Stimulated activated naive CD8-positive, alpha-beta T cell treated with anti-CD3 and anti-CD28 coated beads, Interleukin-15, Interleukin-2, amounts not matched to agents 100 U/mL and 50 U/mL, for 24 hours (primary cell): ENCODE data around the gene EGFL8.

Experiments
- ATAC-seq: fragments of 150-1000 bp; cut with Tn5 transposase; one replicate; pipeline ENCODE4 v1.10.0; 2021
- DNase-seq: peaks from one replicate; pipeline ENCODE4 v3.0.0; 2021

The EGFL8 gene

DNA sequence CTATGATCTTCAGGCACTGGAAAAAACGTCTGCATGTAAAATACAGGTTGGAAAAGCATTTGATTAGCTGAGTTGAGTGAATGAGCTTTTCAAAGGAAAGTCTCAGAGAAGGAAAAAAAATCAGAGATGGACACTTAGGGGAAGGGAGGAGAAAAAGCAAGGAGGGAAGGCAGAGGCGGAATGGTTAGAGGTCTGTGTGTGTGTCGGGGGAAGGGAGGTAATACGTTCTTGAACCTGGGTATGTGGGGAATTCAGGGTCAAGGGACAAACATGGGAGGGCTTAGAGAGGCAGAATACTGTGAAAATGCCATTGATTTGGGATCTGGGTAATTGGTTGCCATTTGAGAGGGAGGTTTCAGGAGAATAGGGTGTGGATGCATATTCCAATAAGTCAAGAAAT lies 17.7 kb upstream of the EGFL8 start:
- DNase-seq (no peak), ATAC-seq (no peak)

DNA sequence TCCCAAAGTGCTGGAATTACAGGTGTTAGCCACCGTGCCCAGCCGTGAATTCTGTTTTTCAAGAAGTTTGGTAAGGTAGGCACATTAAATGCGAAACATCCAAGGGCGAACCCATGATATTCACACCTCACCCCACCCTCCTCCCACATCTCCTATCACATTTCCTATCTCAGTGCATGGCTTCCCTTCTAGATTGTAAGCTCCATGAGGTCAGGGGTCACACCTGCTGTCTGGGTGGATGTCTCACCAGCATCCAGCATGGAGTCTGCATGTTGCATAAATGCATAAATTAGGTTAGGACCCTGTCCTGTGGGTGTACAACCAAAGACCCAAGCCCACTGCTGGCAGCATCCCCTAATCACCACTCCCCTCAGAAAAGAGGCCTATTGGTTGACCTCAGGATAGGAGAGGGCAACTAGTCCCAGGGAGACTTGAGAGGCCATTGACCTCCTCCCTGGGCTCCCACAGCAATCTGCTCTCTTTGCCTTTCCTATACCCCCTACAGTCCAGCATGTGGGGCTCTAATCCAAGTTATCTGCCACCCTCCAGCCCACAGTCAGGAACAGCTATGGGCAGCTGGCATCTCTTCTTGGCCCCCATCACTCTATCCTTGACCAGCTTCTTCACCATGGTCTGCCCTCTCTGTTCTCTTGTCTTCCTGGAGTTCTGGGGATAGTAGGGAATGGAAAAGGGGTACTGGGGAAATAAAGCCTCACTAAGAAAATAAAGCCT lies 16.8 kb upstream of the EGFL8 start:
- no peak for DNase-seq
- ATAC-seq: no peak

DNA sequence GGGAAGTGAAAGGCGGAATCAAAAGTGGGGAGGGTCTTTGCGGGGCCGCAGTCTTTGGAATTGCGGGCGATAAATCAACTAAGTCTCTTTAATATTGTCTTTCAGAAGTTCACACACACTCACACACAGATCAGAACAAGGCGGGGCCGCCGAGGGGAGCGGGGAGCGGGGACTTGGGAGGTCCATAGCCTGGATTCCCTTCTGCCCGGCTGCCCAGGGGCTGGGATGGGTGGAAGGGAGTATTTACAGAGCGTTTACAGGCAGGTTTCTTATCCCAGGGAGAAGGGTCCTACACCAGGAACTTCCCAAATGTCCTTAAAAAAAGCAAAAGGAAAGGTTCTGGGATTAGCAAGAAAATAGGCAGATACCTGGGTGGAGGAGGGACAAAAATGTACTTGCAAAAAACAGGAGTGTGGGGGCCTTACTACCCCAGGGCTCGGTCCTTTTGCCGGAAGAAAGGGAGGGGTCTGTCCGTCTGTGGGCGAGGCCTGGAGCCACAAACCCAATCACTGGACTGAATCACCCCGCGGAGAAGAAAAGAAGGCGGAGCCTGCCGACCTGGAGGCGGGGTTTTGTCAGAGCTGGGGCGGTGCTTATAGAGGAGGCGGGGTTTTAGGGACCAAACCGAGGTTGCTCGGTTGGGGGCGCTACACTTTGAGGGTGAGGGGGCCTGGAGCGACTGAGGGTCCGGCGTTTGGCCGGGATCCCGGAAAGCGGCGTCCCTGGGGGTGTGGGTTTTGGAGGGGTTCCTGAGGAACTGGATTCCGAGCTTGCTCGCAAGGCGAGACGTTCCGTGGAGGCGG lies 15.9 kb upstream of the EGFL8 start:
- peak; percentile 35 for ATAC-seq
- peak; percentile 80 for DNase-seq

DNA sequence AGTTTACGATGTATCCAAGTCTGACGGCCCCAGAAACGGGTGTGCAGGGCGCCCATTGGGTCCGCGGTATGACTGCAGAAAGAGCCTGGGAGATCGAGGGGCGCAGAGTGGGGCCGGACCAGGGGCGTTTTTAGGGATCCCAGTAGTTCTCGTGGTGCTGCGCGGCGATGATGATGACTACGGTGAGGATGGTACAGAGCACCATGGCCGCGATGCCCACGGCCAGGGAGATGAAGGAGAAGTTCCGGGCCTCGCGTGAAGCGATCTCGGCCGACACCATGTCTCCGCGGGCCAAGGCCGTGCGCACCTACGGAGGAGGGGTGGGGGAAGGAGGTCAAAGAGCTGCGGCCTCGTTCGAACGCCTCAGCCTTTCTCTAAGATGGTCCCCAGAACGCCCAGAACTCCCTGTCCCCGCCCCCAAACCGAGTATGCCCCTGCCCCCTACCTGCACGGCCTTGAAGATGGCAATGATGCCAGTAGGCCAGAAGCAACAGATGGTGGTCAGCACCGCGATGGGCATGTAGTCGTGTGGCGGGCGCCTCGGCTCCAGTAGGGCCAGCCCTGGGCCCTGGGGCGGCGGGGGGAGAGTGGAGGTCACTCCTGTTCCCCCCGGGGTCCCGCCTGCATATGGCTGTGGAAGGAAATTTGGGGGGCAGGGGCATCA lies 15.2 kb upstream of the EGFL8 start:
- DNase-seq (no peak), ATAC-seq (no peak)

DNA sequence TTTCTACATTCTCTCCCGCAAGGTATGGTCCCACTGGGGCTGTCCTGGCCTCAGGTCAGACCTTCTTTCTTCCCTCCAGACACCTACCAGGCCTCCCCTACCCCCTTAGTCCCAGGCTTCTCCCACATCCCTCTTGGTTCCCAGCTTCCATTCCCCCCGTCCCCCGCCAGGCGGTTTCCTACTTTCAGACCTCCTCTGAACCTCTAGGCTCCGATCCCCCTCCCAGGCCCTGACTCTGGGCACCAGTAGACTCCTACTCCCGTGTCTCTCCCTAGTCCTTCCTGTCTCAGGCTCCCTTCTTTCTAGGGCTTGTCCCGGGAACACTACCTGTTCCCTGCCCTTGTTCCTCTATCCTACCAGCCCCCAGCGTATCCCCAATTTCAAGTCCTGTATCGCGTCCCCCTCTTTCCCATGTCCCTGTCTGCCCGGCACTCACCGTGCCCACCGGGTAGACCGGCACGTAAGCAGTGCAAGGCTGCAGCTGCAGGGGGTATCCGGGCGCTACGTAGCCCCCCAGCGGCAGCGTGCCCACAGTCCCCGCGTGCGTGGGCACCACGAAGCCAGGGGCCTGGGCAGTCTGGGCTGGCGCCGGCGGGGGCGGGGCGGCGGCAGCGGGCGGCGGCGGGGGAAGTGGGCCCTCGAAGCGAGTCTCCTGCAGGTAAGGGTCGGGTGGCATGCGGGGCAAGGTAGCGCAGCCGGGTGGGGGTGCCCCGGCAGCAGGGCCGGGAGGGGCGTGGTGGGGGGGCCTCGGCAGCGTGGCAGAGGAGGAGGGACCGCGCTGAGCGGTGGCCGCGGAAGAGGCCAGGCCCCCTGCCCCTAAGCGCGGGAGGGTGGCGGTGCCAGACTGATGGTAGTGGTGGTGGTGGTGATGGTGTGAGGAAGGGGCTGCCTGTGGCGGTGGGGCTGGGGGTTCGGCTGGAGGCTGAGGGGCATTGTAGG lies 14.2 kb upstream of the EGFL8 start:
- DNase-seq (no peak), ATAC-seq (no peak)

DNA sequence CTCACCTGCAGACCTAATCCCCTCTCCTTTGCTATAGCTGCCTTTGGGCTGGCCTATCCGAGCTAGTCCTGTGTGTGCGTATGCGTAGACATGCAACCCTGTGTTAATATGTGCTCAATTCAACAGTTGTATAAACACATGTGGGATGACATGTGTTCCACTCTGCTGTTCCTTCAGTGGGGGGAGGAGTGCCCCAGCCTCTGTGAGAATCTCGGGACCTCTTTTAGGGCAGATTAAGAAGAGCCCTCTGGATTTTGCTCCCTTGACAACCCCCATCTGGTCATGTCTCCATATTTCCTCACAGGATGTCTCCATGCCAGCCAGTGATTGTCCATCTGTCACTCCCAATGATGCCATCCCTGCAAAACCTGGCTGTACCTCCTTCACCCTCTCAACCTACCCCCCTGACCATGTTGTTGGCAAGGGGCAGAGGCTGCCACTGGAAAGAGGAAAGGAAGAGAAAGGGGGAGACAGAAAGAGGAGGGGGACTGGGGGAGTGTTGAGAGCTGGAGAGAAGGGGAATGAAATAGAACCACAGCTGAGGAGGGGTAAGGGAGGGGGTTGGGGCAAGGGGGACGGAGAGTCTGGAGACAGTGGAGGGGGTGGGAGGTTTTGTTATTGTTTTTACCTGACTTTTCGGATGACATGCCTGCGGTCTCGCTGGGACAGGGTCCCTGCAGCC lies 13.1 kb upstream of the EGFL8 start:
- no peak for DNase-seq
- no peak for ATAC-seq

DNA sequence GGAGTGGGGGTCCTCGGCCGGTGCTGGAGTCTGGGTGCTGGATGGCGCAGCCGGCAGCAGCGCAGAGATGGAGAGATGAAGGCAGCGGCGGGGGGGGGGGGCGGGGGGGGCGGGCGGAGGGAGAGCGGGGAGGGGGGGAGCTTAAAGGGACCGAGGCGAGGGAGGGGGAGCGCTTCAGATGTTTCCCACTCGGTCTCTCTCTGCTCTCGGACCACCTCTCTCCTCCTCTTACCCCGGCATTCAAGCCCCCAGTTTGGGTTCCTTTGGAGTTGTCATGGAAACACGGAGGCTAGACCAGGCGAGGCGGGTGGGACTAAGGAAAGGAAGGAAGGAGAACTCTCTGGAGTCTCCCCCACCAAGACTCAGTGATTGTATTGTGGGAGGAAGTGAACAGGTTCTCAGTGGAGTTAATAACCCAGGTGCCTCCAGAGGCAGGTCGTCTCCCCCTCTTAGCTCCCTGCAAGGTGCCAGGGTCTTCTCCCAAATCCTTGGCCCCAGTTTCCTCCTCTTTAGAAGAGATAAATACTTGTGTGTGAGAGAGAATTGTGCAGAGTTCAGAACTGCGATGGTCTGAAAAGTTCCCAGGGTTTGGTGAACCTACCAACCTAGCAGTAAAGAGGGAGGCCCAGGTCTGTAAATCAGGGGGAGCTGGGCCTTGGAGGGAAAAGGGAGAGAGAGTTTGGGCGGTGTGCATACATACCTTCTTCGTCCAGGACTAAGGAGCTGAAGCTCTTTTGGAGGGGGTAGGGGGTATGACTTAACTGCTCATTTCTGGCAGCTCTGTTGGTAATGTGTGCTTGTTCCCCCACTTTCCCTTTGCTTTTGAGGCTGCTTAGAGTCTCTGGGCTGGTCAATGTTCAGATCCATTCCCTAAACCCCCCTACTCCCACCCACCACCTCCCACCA lies 12.3 kb upstream of the EGFL8 start, which contains the start of gene PRRT1:
TSS of gene PRRT1 (minus strand) at position 77 of the 906 bp plus-strand sequence. CDS start 112 bp downstream, outside the sequence.
- ATAC-seq: no peak
- no peak for DNase-seq

DNA sequence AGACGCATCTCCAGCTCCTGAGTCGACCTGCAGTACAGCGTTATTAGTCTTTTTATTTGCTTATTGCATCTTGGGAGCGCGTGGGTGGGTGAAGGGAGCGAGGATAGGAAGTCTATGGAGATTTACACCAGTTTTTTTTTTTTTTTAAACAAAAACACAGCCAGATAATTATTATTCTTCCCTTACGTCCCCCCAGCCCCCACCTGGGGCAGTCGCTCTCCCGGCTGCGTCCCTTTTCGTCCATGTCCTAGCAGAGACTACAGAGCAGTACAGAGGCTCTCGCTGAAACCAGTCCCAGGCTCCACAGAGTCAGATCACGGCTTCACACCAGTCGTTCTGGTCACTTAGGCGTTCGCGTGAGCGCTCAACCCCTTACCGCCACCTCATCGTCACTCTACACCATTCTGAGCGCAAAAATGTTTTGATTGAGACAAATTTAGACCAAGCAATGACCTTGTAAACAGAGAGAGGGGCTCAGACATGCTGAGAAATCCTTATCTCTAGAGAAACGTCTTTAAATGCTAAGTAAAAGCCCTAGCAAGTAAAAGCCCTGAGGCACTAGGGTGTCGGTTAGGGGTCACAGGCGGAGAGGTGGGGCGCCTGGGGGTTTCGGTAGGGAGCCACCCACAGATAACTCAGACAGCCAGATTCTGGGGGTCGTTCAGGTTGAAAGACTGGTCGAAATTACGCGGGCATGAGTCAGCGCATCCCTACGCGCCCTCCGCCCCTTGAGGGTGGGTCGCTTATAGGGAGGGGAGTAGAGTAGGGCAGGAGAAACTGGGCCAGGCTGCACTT lies 11.4 kb upstream of the EGFL8 start:
- peak; percentile 26 for DNase-seq
- no peak for ATAC-seq

DNA sequence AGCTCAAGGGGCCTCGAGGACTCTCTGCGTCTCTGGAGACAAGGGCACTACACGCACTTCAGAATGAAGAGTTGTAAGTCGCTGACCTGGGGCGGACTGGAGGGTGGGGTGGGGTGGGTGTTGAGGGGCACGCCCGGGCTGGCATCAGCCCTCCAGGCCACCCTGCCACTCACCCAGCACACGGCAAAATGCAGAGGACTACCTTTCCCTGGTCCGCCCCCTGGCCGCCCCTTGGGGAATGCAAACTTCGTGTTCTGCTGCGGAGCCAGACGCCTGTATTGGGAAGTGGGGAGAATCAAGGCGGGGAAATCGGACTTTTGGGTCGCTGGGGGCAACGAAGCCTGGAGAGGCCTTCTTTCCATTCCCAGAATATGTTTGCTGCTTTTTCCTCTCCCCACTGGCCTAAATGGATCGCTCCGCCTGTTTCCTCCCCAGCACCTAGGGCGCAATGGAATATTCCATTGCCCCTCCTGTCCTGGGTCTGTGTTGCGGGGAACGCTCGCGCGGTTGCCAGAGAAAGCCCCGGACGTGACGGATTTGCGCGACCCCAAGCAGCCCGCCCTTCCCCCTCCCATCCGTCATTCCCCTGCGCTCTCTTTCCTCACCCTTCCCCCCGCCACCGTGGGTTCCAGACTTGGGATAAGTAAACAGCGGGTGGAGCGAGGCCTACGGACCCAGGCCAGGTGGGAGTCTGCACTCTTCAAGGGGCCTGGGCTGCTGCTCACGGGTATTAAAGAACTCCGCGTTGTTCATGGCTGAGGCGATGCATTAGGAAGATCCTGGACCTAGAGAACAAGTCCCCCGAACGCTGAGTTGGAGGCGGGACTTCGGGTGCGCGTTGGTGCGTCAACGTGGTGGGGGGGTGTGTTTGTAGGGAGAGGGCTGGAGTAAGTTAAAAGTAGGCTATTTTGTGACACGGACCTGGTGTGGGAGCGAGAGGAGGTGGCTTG lies 10.6 kb upstream of the EGFL8 start, which contains the start of gene PPT2:
TSS of gene PPT2 (plus strand) at position 578 of the 950 bp plus-strand sequence. CDS start 454 bp downstream, outside the sequence.
- DNase-seq (peak; percentile 91), ATAC-seq (peak; percentile 89)

DNA sequence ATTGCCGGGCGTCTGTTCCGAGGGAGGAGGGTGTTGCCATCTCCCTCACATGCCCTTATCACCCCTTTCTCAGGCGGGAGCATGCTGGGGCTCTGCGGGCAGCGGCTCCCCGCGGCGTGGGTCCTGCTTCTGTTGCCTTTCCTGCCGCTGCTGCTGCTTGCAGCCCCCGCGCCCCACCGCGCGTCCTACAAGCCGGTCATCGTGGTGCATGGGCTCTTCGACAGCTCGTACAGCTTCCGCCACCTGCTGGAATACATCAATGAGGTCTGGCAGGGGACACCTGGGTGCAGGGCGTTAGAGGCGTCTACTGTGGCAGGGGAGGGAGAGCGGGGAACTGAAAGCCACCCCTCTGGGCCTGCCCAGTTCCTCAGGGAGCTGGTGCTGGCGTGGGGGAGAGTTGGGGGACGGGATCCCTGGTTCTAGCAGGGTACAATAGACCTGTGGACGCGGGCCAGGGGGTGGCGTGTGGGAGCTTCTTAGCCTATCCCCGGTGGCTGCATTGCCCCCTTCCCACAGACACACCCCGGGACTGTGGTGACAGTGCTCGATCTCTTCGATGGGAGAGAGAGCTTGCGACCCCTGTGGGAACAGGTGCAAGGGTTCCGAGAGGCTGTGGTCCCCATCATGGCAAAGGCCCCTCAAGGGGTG lies 9.8 kb upstream of the EGFL8 start:
- ATAC-seq: peak; percentile 62

DNA sequence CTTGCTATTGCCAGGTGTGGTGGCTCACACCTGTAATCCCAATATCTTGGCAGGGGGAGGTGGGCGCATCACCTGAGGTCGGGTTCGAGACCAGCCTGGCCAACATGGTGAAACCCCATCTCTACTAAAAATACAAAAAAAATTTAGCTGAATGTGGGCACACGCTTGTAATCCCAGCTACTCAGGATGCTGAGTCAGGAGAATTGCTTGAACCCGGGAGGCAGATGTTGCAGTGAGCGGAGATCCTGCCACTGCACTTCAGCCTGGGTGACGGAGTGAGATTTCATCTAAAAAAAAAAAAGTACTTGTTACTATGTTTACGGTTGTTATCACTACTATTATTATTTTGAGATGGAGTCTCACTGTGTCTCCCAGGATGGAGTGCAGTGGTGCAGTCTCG lies 7.5 kb upstream of the EGFL8 start:
- DNase-seq (no peak), ATAC-seq (no peak)

More for the DNA sequence above, 9.8 kb upstream of the EGFL8 start:
- DNase-seq: peak; percentile 62

DNA sequence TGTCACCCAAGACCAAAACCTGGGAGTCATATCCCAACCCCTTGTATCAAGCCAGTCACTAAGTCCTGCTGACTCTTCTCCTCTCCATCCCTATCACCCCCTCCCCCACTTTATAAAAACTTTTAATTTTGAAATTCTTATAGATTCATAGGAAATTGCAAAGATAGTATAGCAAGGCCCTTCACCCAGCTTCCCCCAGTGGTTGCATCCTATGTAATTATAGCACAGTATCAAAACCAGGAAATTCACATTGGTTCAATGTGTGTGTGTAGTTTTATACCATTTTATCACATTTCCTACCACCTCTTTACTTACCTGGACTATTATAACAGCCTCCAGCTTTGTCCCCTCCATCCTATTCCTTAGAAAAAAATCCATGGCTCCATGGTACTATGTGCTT lies 6.3 kb upstream of the EGFL8 start:
- DNase-seq (no peak), ATAC-seq (no peak)

DNA sequence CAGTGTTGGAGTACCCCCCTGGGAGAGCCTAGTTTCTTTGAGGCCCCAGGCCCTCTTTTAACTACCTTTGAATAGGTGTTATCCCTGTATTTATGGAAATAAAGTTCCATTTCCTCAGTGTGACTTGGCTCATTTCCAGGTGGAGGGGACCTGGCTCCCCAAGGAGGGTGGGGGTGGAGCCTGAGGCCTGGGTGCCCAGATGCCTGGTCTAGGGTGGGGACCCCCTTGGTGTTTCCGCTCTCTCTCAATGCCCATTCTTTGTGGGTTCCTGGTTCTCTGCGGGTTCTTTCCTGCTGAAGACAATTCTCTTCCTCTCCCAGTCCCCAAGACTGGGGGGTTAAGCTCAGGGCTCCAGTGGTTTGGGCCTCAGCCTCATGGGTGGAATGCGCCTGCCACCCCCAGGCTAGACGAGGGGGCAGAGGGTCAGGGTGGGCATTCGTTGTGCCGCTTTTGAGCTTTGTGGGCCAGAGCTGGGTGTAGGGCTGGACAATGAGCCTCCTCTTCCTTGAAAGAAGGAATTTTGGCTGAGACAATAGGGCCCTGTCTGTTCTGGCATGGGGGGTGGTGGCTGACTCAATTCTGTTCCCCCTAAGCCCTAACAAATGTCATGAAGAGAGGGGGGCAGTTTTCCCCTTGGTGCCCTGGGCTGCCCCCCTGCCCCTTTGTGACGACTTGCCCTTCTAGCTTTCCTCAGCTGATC lies 686 bp upstream of the EGFL8 start:
- ATAC-seq (no peak), DNase-seq (no peak)

DNA sequence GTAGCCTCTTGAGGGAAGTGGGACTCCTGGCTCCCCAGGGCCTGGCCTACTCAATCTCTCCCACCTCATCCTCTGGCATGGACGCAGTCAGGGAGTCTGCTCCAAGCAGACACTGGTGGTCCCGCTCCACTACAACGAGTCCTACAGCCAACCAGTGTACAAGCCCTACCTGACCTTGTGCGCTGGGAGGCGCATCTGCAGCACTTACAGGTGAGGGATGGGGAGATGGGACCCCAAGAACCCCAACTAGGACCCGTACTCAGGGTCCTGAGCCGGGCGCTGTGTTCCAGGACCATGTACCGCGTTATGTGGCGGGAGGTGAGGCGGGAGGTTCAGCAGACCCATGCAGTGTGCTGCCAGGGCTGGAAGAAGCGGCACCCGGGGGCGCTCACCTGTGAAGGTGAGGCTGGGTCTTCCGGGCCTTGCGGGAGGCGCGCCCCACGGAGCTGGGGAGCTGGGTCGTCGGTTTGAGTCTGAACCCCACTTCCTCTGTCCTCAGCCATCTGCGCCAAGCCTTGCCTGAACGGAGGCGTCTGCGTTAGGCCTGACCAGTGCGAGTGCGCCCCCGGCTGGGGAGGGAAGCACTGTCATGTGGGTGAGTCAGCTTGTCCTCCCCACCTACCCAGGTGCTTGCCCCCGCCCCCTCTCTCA lies 2.1 kb downstream of the EGFL8 start:
- ATAC-seq (no peak), DNase-seq (no peak)

DNA sequence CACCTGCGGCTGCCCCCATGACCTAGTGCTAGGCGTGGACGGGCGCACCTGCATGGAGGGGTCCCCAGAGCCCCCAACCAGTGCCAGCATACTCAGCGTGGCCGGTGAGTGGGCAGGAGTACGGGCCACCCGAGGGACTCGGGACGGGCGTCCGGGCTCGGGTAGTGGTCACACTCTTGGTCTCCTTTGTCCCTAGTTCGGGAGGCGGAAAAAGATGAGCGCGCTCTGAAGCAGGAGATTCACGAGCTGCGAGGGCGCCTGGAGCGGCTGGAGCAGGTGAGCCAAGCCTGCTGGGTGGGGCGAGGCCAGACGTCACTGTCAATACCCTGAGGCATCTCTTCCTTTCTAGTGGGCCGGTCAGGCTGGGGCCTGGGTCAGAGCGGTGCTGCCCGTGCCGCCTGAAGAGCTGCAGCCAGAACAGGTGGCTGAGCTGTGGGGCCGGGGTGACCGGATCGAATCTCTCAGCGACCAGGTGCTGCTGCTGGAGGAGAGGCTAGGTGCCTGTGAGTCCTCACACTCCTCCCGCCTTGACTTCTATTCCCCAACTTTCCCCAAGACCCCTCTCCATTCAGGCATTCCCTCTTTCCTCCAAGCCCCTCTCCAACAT lies 2.9 kb downstream of the EGFL8 start:
- no peak for DNase-seq
- ATAC-seq: no peak

DNA sequence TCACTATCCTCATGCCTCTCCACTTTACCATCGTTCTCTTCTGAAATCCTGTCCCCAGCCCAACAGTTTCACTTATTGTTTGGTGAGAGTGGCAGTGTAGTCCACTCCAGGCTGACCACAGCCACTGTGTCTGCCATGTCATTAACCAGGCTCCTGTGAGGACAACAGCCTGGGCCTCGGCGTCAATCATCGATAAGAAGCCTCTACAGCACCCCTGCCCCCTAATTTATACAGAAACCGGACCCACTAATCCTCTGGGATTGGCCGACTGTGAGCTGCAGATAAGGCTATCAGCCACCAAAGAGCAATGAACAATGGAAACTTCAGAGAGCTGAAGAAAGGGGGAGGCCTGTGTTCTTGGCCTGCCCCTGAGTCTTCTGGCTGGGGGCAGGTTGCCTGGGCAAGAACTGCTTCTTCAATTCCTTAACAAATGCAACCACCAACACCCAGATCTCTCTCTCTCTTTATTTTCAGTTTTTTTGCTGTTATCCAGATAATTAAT lies 3.4 kb downstream of the EGFL8 start:
- DNase-seq (no peak), ATAC-seq (no peak)
